Uterus (tissue), 4 donors: ENCODE data around the gene UBE2B. TPM values are rescaled to one million over a fixed set of nuclear protein-coding genes. Genes with fewer than 3 reads are reported as not detected.

Experiments used
- DNase-seq, 2 donors: peaks; one replicate each; pipeline ENCODE4 v3.0.0-alpha.2; 2019 to 2020
- H3K27ac ChIP-seq, 2 donors: fragments of 200-600 bp; sonication (generic); 1 replicate in 1 of 2; 2 replicates in 1 of 2; pipeline ENCODE4 v1.5.1; 2016 to 2018
- H3K27me3 ChIP-seq, 2 donors: fragments of 200-600 bp; sonication (generic); one replicate each; pipeline ENCODE4 v1.5.1; 2018 to 2019; ENCODE audit warnings: control low read depth in 1 of 2
- H3K36me3 ChIP-seq, 2 donors: fragments of 200-600 bp; sonication (generic); one replicate each; pipeline ENCODE4 v1.5.1; 2019; ENCODE audit warnings: control low read depth in 1 of 2
- H3K4me1 ChIP-seq, 2 donors: fragments of 200-600 bp; sonication (generic); one replicate each; pipeline ENCODE4 v1.5.1; 2018 to 2019; ENCODE audit warnings: control low read depth in 1 of 2
- H3K4me3 ChIP-seq, 2 donors: fragments of 200-600 bp; sonication (generic); 1 replicate in 1 of 2; 2 replicates in 1 of 2; pipeline ENCODE4 v1.5.1; 2018 to 2019; ENCODE audit warnings: mild to moderate bottlenecking in 1 of 2
- H3K9me3 ChIP-seq, 2 donors: fragments of 200-600 bp; sonication (generic); one replicate each; pipeline ENCODE4 v1.5.1; 2019; ENCODE audit warnings: control low read depth in 1 of 2
- POLR2A ChIP-seq, 2 donors: fragments of 450-650 bp; IDR thresholded peaks; one replicate each; pipeline ENCODE4 v1.6.1; 2016; ENCODE audit warnings: antibody characterized with exemption in 2 of 2, mild to moderate bottlenecking in 1 of 2, moderate library complexity in 1 of 2
- intact Hi-C: fragments of 100-400 bp; cut with DNase I; formaldehyde crosslinking; loops from one replicate; pipeline ENCODE4 v1.15.1; 2023; ENCODE audit warnings: low total_unique reads
- total RNA-seq, 4 donors: library from RNA; depleted of rRNA in 3 of 4; stranded (reverse); fragments of >200 nt in 3 of 4; gene quantifications; one replicate each; pipeline versions ENCODE4 v1.1.0 to v1.2.4, GENCODE V29; 2014 to 2023
- TF ChIP-seq, protein P1 (sequence below), 4 experiments: fragments of 200-600 bp in 2 of 4; fragments of 450-650 bp in 2 of 4; sonication (generic) in 2 of 4; IDR thresholded peaks; one replicate each; pipeline ENCODE4 v1.5.1; 2016 to 2019; ENCODE audit warnings: antibody characterized with exemption in 4 of 4, mild to moderate bottlenecking in 2 of 4, moderate library complexity in 1 of 4
- donor health status: DM: yes; HTN: yes; CAD: no.

The UBE2B gene
- total RNA-seq, 4 donors from 2014 or later, result 44.5 to 109 (median 65.5) TPM

DNA sequence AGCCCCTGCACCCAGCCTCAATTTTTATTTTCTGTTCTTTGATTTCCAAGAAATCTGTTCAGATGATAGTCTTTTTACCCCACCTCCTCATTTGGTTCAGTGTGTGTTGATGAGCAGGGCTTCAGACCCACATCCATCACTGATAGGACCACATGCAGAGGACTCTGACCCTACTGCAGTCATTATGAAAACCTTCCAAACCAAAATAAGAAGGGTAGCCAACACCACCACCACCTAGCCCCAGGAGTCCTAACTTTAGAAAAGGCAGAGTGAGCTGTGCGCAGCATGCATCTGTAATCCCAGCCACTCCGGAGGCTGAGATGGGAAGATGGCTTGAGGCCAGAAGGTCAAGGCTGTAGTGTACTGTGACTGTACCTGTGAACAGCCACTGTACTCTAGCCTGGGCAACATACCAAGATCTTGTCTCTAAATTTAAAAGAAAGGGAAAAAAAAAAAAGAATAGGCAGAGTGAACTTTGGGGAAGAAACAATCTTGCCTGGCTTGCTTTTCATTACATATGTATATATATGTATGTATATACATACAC is 27.3 kb downstream of the UBE2B start:
- Histone ChIP-seq H3K4me3 (no peak overlapping the region), H3K27ac (no peak overlapping the region), H3K4me1 (no peaks in the 10 kb centered on the region), H3K36me3 (no peaks in the 10 kb centered on the region), H3K27me3 (no peaks in the 10 kb centered on the region), H3K9me3 (no peaks in the 10 kb centered on the region)
- no peak for DNase-seq
- intact Hi-C loops, result no loop called here
- TF ChIP-seq, protein P1, sequence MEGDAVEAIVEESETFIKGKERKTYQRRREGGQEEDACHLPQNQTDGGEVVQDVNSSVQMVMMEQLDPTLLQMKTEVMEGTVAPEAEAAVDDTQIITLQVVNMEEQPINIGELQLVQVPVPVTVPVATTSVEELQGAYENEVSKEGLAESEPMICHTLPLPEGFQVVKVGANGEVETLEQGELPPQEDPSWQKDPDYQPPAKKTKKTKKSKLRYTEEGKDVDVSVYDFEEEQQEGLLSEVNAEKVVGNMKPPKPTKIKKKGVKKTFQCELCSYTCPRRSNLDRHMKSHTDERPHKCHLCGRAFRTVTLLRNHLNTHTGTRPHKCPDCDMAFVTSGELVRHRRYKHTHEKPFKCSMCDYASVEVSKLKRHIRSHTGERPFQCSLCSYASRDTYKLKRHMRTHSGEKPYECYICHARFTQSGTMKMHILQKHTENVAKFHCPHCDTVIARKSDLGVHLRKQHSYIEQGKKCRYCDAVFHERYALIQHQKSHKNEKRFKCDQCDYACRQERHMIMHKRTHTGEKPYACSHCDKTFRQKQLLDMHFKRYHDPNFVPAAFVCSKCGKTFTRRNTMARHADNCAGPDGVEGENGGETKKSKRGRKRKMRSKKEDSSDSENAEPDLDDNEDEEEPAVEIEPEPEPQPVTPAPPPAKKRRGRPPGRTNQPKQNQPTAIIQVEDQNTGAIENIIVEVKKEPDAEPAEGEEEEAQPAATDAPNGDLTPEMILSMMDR (IDR thresholded peaks at IDR 0.05), result no peak
- TF ChIP-seq POLR2A (IDR thresholded peaks at IDR 0.05), result no peak

DNA sequence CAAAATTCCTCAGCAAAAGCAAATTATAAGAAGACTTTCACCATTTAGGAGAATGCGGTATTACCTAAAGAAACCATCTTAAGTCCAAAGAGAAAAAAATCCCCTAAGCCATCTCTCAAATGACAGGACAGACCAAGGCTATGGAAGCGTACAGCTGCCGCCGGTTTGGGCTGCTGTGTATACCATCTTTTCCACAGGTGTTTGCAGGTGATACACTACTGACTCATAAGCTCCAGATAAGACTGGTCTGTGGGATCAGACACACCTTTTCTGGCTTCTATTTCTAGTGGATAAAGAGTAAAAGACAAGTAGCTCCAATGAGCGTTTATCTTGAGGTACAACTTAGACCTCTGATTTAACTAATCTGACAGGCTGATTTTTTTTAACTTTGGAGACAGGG is 32.6 kb downstream of the UBE2B start:
- Histone ChIP-seq H3K27ac (no peak overlapping the region), H3K4me1 (no peaks in the 10 kb centered on the region), H3K27me3 (no peaks in the 10 kb centered on the region), H3K36me3 (no peaks in the 10 kb centered on the region), H3K4me3 (no peak overlapping the region), H3K9me3 (no peaks in the 10 kb centered on the region)
- intact Hi-C loops, result no loop called here
- TF ChIP-seq, protein P1 (IDR thresholded peaks at IDR 0.05), result no peak
- no peak for TF ChIP-seq POLR2A (IDR thresholded peaks at IDR 0.05)
- no peak for DNase-seq

- TF ChIP-seq, protein P1 (IDR thresholded peaks at IDR 0.05), result no peak
- no peak for TF ChIP-seq POLR2A (IDR thresholded peaks at IDR 0.05)
- Histone ChIP-seq H3K36me3 (no peaks in the 10 kb centered on the region), H3K9me3 (no peaks in the 10 kb centered on the region), H3K4me1 (peaks cover 0 to 4% of the 10 kb centered on the region in 2 donors), H3K27ac (no peak overlapping the region), H3K27me3 (no peaks in the 10 kb centered on the region), H3K4me3 (no peak overlapping the region)
- intact Hi-C loops, result no loop called here
- DNase-seq, result no peak
Observed at GRCh38 chr5:134406390-134406789, 35.0 kb downstream of the UBE2B start.

GRCh38 chr5:134409321-134409720 is 38.0 kb downstream of the UBE2B start:
- intact Hi-C loops, result no loop called here
- TF ChIP-seq, protein P1 (IDR thresholded peaks at IDR 0.05), result no peak
- no peak for TF ChIP-seq POLR2A (IDR thresholded peaks at IDR 0.05)

GRCh38 chr5:134410822-134411221 is 39.5 kb downstream of the UBE2B start:
- Histone ChIP-seq H3K36me3 (no peaks in the 10 kb centered on the region), H3K27ac (no peak overlapping the region), H3K9me3 (no peaks in the 10 kb centered on the region), H3K4me3 (peak overlapping the region; percentile 68 to 80), H3K27me3 (no peaks in the 10 kb centered on the region), H3K4me1 (peaks cover 0 to 4% of the 10 kb centered on the region in 2 donors)
- DNase-seq, result no peak
- TF ChIP-seq POLR2A (IDR thresholded peaks at IDR 0.05), result no peak
- TF ChIP-seq, protein P1 (IDR thresholded peaks at IDR 0.05), result no peak
- intact Hi-C loops, result loop anchor here (5.0 to 10.0 kb wide), 2 partner anchors 54 to 116 kb away; partner anchors contain the start of gene JADE2

More at GRCh38 chr5:134409321-134409720, 38.0 kb downstream of the UBE2B start:
- H3K9me3 ChIP-seq, result no peaks in the 10 kb centered on the region
- no peak overlapping the region for H3K27ac ChIP-seq
- DNase-seq, result no peak
- H3K4me3 ChIP-seq, result no peak overlapping the region
- H3K36me3 ChIP-seq, result no peaks in the 10 kb centered on the region
- H3K27me3 ChIP-seq, result no peaks in the 10 kb centered on the region
- peaks cover 0 to 4% of the 10 kb centered on the region in 2 donors for H3K4me1 ChIP-seq
